Measurements from ENCODE around the gene CHIT1.
A peak's percentile ranks its signal among the peaks of the same experiment; 100 is the strongest.

Gene CHIT1

DNA sequence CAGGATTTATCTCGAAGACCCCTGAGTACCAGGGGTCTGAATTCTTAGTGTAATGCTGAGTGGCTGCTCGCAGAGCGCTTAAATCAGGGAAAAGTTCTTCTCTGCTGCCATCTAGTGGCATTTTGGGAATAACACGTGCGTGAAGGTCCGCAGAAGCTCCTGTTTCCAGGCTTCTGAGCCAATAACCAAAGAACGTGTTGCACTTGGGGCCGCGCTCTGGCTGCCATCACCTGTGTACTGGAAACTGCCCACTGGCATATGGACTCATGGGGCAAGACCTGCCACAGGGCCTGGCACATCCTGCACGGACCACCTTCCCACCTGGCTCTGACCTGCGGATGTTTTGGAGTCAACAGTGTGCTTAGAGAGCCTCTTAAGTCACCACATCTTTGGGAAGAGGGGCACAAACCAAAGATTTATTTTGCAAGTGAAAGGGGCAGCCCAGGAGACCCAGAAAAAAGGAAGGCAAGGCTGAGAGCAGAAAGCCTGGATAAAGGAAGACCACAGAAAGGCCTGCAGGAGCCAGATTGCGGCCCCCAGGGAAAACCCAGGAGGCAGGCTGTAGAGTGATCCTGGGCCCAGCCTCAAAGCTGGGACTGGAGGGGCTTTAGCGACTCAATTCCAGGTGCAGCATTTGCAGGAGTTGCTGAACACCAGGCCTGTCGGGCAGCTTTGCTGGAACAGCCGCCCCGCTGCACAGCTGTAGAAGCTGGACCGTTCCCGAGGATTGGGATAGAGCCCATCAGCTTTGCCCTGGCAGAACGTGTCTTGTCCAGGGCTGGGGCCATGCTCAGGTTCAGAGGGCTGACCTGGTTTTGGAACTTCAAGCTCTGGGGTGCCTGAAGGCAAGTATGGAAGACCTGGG is 13.0 kb downstream of the CHIT1 start:
- DNase-seq (ENCODE audit: low read depth) = peak; percentile 70

DNA sequence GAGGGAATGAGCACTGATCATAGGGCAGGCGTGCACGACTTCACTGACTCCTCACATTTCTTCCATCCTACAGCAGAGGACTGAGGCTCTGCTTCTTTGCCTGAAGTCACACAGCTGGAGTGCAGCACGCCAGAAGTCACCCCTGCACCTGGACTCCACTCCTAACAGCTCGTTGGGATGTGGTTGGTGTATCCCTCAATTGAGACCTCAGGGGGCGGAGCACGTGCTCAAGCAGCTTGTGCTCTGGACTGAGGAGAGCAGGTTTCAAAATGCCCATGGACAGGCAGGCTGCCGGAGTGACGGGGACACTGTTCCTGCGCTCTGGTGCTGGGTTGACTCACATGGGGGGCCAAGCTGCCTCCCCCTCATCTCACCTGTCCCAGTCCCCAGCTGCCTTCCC is 13.9 kb downstream of the CHIT1 start:
- DNase-seq (ENCODE audit: low read depth) = no peak

DNA sequence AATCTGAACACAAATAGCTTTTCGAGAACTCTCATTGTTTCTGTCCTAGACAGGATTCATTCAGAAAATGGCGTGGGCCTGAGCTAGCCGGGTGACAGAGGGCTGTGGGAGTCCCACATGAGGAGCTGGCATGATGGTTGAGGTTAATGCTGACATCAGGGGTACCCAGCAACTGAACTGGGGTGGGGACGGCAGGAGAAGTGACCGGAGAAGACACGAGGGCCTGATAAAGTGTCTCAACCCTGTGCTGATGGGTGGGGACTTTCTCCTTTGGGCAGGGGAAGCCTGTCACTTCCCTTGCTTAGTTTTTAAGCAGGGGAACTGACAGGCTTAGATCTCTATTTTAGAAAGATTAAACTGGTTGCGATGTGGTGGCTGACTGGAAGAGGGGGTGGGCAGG is 14.6 kb downstream of the CHIT1 start:
- DNase-seq (ENCODE audit: low read depth) = no peak

DNA sequence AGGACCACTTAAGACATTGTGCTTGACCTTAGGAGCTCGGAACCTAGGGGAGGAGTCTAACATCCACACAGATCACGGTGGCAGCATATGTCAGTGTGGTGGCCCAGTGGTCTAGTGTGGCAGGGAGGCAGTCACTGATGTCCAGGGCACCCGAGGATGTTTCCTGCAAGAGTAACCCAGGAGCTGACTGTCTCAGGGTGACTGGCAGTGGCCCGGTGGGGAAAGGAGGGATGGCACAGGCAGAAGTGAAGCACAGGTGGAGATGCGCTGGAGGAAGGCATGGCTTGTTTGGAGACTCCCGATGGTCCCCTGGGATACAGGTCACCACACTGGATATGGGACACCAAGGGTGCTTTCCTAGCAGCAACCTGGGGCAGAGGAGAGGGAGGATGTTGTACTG is 16.3 kb downstream of the CHIT1 start:
- no peak for DNase-seq (ENCODE audit: low read depth)

DNA sequence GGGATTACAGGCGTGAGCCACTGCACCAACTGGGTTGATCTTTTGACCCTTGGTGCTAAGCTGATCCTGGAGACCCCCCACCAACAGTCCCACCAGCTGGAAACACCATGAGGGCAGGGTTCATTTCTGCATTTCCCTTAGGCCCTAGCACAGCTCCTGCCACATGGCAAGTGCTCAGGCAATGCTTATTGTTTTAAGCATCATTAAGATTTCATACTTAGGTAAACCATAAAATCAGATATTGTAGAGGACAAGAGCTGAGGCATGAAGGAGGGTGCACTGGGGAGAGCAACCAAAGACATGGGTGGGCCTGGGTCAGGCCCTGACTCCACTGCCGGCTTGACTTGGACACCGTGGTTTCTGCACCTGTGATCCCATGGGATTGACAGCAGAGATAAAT is 17.7 kb downstream of the CHIT1 start:
- DNase-seq (ENCODE audit: low read depth) = no peak

DNA sequence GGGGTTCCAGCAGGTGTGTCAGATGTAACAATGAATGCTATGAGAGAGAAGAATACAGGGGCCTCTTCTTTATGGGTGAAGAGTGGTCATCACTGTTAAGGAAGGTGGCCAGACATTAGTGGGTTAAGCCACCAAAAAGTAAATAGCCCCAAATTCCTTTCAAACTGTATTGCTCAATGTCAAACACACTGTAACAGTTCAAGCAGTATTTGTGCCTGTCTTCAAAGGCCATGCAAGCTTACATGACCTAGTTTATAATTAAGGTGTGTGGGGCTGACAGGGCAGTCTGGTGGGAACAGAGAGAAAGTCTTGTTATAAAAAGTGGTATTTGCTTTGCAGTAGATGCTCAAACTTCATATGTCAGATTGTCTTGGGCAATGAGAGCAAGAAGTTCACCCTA is 18.5 kb downstream of the CHIT1 start:
- no peak for DNase-seq (ENCODE audit: low read depth)

DNA sequence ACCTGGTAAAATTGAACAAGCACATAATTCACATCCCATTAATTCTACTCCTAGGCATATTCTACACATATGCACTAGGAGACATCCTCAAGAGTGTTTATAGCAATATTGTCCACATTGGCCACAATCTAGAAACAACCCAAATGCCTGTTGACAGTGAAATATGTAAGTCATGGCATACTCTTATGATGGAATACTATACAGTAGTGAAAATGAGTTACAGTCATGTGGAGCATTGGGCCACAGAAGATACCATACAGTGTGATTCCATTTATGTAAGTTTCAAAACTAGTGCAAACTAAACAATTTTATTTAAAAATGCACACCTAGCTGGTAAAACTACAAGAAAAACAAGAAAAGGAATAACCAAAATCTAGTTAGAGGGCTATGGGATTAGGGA is 19.1 kb downstream of the CHIT1 start:
- no peak for DNase-seq (ENCODE audit: low read depth)

DNA sequence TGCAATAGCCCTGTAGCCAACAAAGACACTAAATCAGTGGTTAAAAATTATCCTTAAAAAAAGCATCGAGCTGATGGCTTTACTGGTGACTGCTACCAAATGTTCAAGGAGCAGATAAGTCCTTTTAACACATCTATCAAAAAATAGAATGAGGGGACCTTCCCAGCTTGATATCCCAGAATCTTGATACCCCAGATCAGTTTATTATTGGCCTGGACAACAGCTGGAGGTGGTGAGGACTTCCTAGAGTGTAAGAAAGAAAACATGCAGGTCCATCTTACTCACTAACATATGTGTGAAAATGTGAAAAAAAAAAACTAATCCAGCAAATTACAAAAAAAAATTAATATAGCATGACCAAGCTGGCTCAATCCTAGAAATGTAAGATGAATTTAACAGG is 21.3 kb downstream of the CHIT1 start:
- DNase-seq (ENCODE audit: low read depth) = no peak

DNA sequence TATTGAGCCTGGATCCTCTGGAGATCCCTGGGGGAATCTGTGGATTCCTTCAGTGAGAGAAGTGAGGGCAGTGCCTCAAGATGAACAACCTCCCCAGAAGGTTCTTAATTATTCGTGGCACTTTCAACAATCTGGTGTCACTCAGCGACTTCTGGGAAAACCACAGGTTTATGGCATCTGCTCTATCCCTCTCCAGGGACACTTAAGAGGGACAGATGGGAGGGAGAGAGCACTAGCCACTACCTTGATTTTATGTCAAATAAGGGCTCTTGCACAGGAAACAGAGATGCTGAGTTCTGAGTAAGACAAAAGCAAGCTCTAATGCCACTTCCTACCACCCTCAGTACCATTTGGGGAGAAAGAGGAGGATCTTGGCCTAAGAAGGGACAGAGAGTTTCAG is 21.7 kb downstream of the CHIT1 start:
- DNase-seq (ENCODE audit: low read depth) = no peak

DNA sequence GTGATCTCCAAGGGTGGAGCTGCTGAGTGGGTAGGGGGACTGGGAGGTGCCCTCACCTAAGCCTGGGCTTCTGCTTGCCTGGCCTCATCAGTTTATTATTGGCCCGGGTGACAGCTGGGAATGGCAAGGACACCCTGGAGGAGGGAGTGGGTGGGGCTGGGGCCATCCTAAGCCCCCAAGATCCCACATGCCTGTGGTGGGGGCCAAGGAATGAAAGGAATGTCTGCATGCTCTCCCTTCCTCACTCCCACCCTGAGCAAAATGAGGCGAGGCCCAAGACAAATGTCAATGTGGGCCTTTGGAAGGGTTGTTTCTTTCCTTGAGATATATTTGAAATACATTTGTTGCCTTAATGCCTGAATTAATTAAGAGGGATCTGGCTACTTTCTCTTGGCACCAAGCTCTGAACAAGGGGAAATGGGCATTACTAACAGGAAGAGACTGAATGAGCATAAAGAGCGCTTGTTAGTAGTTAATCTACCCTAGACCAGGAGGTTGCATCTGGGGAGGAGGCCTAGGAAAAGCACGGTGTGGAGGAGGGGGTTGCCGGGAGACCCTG is 23.3 kb downstream of the CHIT1 start:
- no peak for DNase-seq (ENCODE audit: low read depth)

DNA sequence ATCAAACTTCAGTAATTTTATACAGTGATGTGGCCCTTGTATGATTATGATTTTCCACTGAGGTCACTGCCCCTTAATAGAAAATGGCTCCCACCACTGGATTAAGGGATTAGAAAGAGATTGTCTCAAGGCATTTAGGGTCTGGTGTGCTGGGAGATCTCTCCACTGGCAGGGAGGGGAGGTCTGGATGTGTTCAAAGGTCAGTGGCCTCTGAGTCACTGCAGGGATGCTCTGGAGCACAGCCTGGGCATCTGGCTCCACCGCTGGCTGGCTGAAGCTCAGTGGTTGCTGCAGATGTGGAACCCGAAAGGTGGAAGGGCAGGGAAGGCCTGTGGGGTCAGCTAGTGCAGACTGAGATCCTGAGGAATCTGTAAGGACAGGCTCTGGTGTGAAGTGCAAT is 24.7 kb downstream of the CHIT1 start:
- no peak for DNase-seq (ENCODE audit: low read depth)

DNA sequence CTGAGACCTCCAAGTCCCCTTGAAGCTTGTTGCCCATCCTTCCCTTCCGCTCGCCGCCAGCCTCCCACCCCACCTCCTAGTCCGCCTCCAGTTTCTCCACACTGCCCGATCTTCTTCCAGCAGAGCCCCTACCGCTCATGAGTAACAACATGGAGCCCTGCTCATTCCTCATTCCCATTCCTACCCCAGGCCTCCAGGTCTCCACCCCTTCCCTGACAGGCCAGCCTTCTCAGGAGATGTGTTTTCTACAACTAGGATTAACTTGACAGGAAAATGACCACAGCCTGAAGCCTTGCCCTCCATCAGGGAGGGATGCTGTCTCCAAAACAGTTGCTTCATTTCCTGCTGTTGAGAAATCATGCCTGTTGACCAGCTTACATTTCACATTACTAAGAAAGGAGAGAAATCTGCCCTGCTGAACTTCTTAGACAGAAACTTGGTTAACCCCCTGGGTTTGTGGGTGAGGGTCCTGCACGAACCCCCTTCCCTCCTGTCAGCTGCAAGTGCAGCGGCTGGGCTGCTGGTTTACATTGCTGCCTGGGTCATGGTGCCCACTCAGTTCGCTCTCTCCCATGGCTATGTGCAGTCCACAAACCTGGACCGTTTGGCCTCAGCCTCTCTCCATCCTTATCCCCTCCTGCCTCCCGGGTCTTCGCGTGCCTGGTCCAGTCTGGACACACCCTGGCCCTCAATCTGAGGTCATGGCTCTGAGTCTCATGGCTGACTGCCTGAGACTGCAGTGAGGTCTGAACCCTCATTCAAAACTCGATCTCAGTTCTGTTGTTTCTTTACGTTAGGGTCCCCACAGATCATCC is 26.8 kb downstream of the CHIT1 start:
- DNase-seq (ENCODE audit: low read depth) = peak; percentile 38

DNA sequence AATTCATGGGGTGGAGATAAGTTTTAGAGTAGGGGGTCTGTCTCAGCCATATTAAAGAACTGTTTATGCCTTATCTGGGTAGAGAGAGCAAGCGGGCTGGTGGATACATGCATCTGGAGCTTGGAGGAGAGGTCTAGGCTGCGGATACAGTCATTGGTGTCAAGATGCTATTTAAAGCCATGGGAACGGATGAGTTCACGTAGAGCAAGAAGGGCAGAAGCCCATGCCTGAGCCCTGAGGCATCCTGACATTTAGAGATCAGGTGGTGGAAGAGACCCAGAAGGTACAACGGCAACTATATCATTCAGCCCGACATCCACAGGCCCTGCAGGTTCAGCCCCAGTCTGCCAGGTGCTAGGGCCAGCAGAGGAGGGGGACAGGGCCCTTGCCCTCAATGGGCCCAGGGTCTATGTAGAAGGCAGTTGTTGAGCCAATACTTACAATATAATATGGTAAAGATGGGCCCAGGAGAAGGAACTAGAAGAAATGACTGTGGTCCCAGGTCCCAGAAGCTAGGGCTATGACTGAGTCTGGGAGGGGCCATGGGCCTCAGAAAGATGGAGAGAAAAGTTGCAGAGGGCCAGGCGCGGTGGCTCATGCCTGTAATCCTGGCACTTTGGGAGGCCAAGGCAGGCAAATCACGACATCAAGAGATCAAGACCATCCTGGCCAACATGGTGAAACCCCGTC is 27.8 kb downstream of the CHIT1 start:
- no peak for DNase-seq (ENCODE audit: low read depth)

DNA sequence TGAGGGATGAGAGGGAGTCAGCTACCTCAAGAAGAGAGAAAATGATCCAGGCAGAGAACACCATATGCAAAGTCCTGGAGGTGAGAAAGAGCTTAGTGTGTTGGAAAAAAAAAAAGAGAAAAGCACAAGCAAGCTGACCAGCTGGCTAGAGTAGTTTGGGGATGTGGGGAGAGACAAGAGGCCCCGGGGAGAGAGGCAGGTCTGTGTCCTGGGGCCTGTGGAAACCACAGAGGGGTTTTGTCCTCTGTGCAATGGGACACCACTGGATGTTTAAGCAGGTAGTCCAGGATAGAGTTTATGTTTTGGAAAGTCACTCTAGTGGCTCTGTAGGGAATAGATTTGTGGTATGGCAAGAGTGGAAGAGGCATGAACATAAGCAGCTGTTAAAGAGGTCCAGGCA is 28.6 kb downstream of the CHIT1 start:
- no peak for DNase-seq (ENCODE audit: low read depth)

DNA sequence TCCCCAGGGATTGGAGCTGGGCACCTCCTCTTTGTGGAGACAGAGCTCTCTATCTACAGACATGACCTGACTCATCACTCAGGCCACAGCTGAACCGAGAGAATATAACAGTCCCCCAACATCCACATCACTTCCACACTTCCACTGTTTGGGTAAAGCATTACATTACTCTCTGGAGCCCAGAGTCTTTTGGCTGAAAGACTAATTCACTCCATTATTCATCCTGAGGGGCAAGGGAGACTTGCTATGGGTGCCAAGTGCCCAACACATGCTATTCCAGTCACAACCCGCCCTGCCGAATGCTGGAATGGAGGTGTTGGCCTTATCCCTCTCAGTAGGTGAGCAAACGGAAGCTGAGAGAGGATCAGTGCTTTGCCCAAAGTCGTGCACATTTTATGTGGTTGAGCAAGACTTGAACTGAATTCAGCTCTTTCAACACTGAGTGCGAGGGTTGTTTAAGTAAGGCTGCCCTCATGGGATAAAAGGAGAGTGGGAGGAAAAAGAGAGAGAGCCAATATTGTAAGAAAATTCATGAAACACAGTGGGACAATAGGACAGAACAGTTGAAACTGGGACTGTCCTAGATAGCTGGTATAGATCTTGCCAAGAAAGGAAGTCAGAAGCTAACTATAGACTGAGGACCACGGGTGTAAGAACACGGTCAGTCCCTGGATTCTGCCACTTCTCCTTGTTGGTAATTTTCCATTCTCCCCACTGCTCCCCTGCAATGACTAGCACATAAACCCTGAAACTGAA is 29.5 kb downstream of the CHIT1 start:
- no peak for DNase-seq (ENCODE audit: low read depth)

DNA sequence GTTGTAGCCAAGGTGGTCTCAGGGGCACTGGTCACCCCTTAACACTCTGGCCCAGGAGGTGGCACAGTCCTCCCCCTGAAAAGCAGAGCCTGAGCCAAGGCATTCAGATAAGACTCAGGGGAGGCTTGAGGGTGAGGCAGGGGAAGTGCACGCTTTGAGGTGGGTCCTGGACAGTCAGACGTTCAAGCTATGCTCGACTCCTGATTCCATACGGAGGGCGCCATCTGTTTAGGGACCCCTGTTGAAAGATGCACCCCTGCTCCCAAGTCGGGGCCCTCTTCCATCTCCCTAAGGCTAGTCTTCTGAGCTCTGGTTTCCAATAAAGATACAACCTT is 30.0 kb downstream of the CHIT1 start:
- DNase-seq (ENCODE audit: low read depth) = no peak

DNA sequence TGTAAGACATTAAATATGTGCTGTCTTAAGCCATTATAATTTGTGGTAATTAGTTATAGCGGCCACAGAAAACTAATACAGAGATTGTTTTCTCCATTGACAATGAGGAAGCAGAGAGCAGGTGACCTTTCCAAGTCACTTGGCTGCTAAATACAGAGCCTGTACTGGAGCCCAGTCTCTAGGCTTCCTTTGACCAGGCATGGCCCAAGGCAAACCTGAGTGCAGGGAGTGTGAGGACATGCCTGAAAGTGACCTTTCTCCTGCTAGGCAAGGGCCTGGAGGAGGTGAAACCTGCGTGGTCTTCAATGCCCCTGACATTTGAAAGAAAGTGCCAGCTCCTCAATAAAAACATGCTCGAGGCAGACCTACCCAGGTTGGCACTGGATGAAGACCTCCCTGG is 30.5 kb downstream of the CHIT1 start:
- DNase-seq (ENCODE audit: low read depth) = no peak

DNA sequence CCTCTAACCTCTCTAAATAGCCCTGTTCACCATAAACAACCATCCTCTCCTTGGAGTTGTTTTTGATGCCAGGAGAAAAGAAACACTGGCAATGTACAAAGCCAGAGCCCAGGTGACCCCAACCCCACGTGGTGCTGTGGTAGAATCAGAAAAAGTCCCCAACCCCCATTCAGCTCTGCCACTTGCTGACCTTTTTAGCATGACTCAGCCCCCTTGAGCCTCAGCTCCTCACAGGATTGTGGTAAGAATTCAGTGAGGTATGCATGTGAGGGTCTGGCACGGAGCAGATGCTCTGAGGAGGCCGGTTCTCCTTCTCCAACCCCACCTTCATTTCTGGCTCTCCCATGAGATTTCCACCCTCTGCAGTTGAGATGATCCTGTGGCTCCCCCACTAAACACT is 31.8 kb downstream of the CHIT1 start:
- DNase-seq (ENCODE audit: low read depth) = peak; percentile 67

DNA sequence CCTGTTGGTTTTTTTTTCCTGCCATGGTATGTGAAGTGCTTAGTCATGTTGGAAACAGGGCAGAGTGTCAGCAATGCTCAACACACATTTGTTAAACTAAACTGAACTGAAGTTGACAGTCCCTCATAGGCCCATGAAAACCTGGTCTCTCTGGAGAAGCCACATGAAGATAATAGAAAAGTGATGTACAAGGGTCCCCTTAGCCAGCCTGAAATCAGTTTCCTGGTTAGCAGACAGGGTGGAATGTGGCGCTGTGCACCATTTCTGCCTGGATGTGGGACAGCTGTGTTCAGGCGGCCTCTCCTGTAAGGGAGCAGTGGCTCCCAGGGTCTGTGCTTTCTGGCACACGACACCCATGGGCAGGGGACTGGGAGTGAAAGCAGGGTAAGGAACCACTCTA is 33.1 kb downstream of the CHIT1 start:
- no peak for DNase-seq (ENCODE audit: low read depth)

DNA sequence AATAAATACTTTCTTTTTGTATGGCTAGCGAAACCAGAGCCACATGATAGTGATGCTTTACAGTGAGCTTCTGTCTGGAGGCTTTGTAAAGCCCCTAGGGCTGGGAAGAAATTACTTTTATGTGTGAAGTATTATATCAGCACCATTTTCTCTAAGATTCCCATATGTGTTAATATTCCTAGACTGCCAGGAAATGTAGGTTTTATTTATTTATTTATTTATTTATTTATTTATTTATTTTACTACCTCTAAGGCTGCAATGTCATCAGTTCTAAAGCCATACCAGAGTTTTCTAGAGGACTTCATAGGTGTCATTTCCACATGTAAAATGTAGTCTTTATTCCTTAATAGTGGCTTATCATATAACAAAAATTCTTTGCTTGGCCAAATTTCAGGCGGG is 38.5 kb downstream of the CHIT1 start:
- DNase-seq (ENCODE audit: low read depth) = no peak

DNA sequence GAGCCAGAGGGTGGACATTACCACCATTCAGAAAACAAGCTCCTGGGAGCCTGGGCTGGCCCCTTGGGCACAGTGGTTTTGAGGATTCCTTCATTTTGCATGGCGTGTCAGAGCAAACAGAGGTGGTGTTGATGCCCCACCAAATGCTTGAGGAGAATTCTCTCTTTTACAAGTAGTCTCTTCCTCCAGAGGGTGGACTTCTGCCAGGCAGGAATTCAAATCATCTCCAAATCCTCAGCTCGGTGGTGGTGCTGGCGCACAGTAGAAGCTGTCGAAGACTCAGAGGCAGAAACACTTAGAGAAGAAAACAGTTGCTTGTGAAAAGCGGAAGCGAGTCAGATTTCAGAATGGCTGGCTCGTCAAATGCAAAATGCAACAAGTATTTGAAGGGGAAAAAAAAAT is 39.5 kb downstream of the CHIT1 start:
- DNase-seq (ENCODE audit: low read depth) = no peak

DNA sequence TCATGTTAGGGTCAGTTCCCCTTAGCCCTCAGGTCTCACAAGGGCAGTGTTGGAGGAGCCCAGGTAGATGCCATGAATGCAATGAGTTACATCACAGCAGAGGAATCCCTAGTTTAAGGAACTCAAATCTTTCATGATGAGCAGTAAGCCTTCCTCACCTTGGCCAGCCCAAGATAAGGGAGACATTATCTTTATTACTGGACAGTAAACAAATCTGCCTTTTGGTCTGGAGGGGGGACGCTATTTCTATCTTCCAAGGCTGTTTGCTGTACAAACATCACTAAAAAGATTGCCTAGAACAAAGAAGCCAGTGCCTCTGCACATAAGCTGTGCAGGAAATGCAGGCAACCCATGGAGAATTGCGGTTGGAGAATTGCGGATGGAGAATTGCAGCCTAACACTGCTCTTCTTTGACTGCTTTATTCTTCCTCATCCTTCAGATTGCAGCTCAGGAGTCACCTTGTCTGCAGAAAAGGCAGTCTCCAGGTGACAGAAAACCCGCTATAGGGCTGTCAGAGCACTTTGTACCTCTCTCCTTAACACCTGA is 40.7 kb downstream of the CHIT1 start:
- no peak for DNase-seq (ENCODE audit: low read depth)
